ENCODE measurements around the gene USP25. TPM values are rescaled to one million over a fixed set of nuclear protein-coding genes. Genes with fewer than 3 reads are reported as not detected.

The USP25 gene
- total and polyA plus RNA-seq, 10 donors = 9.3 to 62.2 (median 48.2) TPM

GRCh38 chr21:15742052-15742670 lies 12.4 kb downstream of the USP25 start:
- Histone ChIP-seq H3K4me3 (no peak overlapping the region), H3K27ac (no peak overlapping the region), H3K9me3 (no peaks in the 10 kb centered on the region), H3K4me1 (peaks cover 6 to 96% (median 55%) of the 10 kb centered on the region in 6 donors), H3K36me3 (peaks cover 0 to 16% (median 0%) of the 10 kb centered on the region in 6 donors), H3K27me3 (replicated peaks in 1 of 7) (no peaks in the 10 kb centered on the region)
- no peak for TF ChIP-seq POLR2A (IDR thresholded peaks at IDR 0.05)
- no peak for TF ChIP-seq POLR2AphosphoS5 (IDR thresholded peaks at IDR 0.05)
- TF ChIP-seq CTCF (IDR thresholded peaks at IDR 0.05 in 8 of 11, conservative IDR thresholded peaks at IDR 0.05 in 3 of 11) = no peak
- DNase-seq = no peak
- intact Hi-C loops (cut with DNase I; ENCODE audit: low total_unique reads) = no loop called here
- WGBS, 5 donors = 72 to 89% (median 86%) methylated on average over 4 of the region's 4 CpGs

GRCh38 chr21:15742694-15743093 lies 12.9 kb downstream of the USP25 start:
- TF ChIP-seq POLR2A (IDR thresholded peaks at IDR 0.05) (no peak), CTCF (IDR thresholded peaks at IDR 0.05 in 8 of 11, conservative IDR thresholded peaks at IDR 0.05 in 3 of 11) (no peak), POLR2AphosphoS5 (IDR thresholded peaks at IDR 0.05) (peak in 1 of 3 donors; percentile 32)
- Histone ChIP-seq H3K27ac (no peak overlapping the region), H3K36me3 (peaks cover 0 to 16% (median 0%) of the 10 kb centered on the region in 6 donors), H3K27me3 (replicated peaks in 1 of 7) (no peaks in the 10 kb centered on the region), H3K9me3 (no peaks in the 10 kb centered on the region), H3K4me1 (peaks cover 6 to 97% (median 55%) of the 10 kb centered on the region in 6 donors), H3K4me3 (no peak overlapping the region)
- no peak for DNase-seq
- WGBS, 5 donors = 94 to 97% (median 95%) methylated on average over 11 to 13 of the region's 13 CpGs
- intact Hi-C loops (cut with DNase I; ENCODE audit: low total_unique reads) = no loop called here

GRCh38 chr21:15743593-15743992 lies 13.8 kb downstream of the USP25 start:
- H3K4me3 ChIP-seq = no peak overlapping the region
- peaks cover 0 to 16% (median 0%) of the 10 kb centered on the region in 6 donors for H3K36me3 ChIP-seq
- no peak overlapping the region for H3K27ac ChIP-seq
- intact Hi-C loops (cut with DNase I; ENCODE audit: low total_unique reads) = no loop called here
- no peaks in the 10 kb centered on the region for H3K9me3 ChIP-seq
- DNase-seq = no peak
- WGBS, 5 donors = 93 to 99% (median 99%) methylated on average over 4 of the region's 4 CpGs
- TF ChIP-seq POLR2A (IDR thresholded peaks at IDR 0.05) = no peak
- TF ChIP-seq CTCF (IDR thresholded peaks at IDR 0.05 in 8 of 11, conservative IDR thresholded peaks at IDR 0.05 in 3 of 11) = no peak
- TF ChIP-seq POLR2AphosphoS5 (IDR thresholded peaks at IDR 0.05) = no peak
- no peaks in the 10 kb centered on the region for H3K27me3 ChIP-seq (replicated peaks in 1 of 7)
- peaks cover 12 to 97% (median 58%) of the 10 kb centered on the region in 6 donors for H3K4me1 ChIP-seq

GRCh38 chr21:15744926-15745325 lies 15.1 kb downstream of the USP25 start:
- Histone ChIP-seq H3K27ac (no peak overlapping the region), H3K4me1 (peaks cover 7 to 97% (median 58%) of the 10 kb centered on the region in 6 donors), H3K4me3 (no peak overlapping the region), H3K36me3 (peaks cover 0 to 16% (median 0%) of the 10 kb centered on the region in 6 donors), H3K27me3 (replicated peaks in 1 of 7) (no peaks in the 10 kb centered on the region), H3K9me3 (no peaks in the 10 kb centered on the region)
- 64 to 74% (median 72%) methylated on average over 4 of the region's 4 CpGs for WGBS, 5 donors
- intact Hi-C loops (cut with DNase I; ENCODE audit: low total_unique reads) = no loop called here
- no peak for DNase-seq
- TF ChIP-seq POLR2A (IDR thresholded peaks at IDR 0.05) (no peak), CTCF (IDR thresholded peaks at IDR 0.05 in 8 of 11, conservative IDR thresholded peaks at IDR 0.05 in 3 of 11) (no peak), POLR2AphosphoS5 (IDR thresholded peaks at IDR 0.05) (no peak)
